Heart left ventricle (tissue), 13 donors: ENCODE data around the gene PCSK6.

Experiments
- CTCF ChIP-seq, 12 donors: fragments of 200-600 bp; sonication (generic) in 4 of 12; IDR thresholded peaks; one replicate each; pipeline versions ENCODE4 v1.5.0 to v1.8.0; 2018 to 2022; ENCODE audit warnings: antibody characterized with exemption in 12 of 12, mild to moderate bottlenecking in 5 of 12
- POLR2A ChIP-seq, 2 donors: fragments of 450-650 bp; IDR thresholded peaks; one replicate each; pipeline ENCODE4 v1.6.1; 2017; ENCODE audit warnings: antibody characterized with exemption in 2 of 2, mild to moderate bottlenecking in 2 of 2, moderate library complexity in 2 of 2
- donor health status: ischemic (EF 13 %, LVEDD 7.1; RV severe dilation, severe dysfunction).
- donor health status: DM: no; HTN: yes; CAD: no.
- donor health status: DM: no; HTN: no; CAD: no.
- donor health status: ischemic (EF 25% LVEDD 6.9; RV normal size, moderate dysfunction).
- donor health status: ischemic (EF 25% LVEDD 5.7; RV mildly dilated, moderate dysfunction).
- donor health status: ischemic (EF 35%, LVEDD 5.7; RV mildly dilated, moderate dysfunction).
- donor health status: nonischemic (EF 11% LVEDD 7.7; RV severe dilation, severe dysfunction).
- donor health status: DM: yes; HTN: yes; CAD: no.
- donor health status: PGD.
- donor health status: ischemic (EF 29% LVEDD 5.4; RV normal size, mild dysfunction).
- donor health status: nonischemic (EF 23%, LVEDD 6.1; RV moderate dilation, normal function).

GRCh38 chr15:101456057-101456739 lies 33.3 kb downstream of the PCSK6 start:
- TF ChIP-seq CTCF (IDR thresholded peaks at IDR 0.05), result no peak
- no peak for TF ChIP-seq POLR2A (IDR thresholded peaks at IDR 0.05)
